NT2/D1 (cell line): Measurements from ENCODE around the gene SBF2.

Experiments
- SUZ12 ChIP-seq: IDR thresholded peaks from 2 replicates; pipeline ENCODE4 v1.6.1; 2011; ENCODE audit not compliant: insufficient read length, insufficient read depth; ENCODE audit errors: extremely low read depth
- ZNF274 ChIP-seq: IDR thresholded peaks from 2 replicates; pipeline ENCODE4 v1.6.1; 2011; ENCODE audit warnings: mild to moderate bottlenecking, low read depth, low read length

DNA sequence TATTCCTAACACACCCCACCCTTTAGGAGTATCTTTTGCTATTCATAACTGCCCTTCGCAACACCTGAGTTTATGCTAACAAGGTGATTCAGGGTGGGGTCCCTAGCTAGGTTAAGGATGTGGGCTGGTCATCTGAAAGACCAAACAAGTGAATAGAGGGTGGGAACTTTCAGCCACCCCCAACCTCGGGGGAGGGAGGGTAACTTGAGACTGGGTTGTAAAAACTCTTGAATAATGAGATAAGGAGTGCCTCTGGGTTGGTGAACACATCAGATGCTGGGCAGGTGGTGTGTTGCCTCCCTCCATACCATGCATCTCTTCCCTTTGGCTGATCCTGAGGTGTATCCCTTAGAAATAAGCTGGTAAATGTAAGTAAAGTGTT, 518.6 kb downstream of the SBF2 start:
- TF ChIP-seq SUZ12 (no peak), ZNF274 (no peak)
